H1 (cell line): ENCODE measurements around the gene COLEC12. TPM values are rescaled to one million over a fixed set of nuclear protein-coding genes. Genes with fewer than 3 reads are reported as not detected.

Experiments
- CHD1 ChIP-seq: IDR thresholded peaks from 2 replicates; pipeline ENCODE4 v1.6.1; 2012; ENCODE audit warnings: low read depth, low read length, improper control_type of control experiment
- GABPA ChIP-seq: IDR thresholded peaks from 2 replicates; pipeline ENCODE4 v1.6.1; 2011; ENCODE audit warnings: mild to moderate bottlenecking, low read length, moderate library complexity, borderline replicate concordance; ENCODE audit not compliant: insufficient read depth
- GTF2F1 ChIP-seq: IDR thresholded peaks from 2 replicates; pipeline ENCODE4 v1.6.1; 2012; ENCODE audit warnings: low read depth, low read length, improper control_type of control experiment, borderline replicate concordance
- NANOG ChIP-seq: IDR thresholded peaks from 2 replicates; pipeline ENCODE4 v1.6.1; 2011; ENCODE audit warnings: low read length, low read depth, mild to moderate bottlenecking, inconsistent platforms; ENCODE audit not compliant: insufficient read depth, poor library complexity, severe bottlenecking
- NRF1 ChIP-seq: IDR thresholded peaks from 2 replicates; pipeline ENCODE4 v1.6.1; 2011; ENCODE audit warnings: mild to moderate bottlenecking, low read depth, low read length, improper control_type of control experiment
- PHF8 ChIP-seq: fragments of 200-600 bp; sonication (generic); conservative IDR thresholded peaks from 2 replicates; pipeline ENCODE4 v1.7.1; 2012; ENCODE audit warnings: low read depth, mild to moderate bottlenecking, inconsistent platforms, low read length, moderate library complexity
- RBBP5 ChIP-seq: IDR thresholded peaks from 2 replicates; pipeline ENCODE4 v1.7.1; 2012; ENCODE audit warnings: low read depth, mild to moderate bottlenecking, inconsistent platforms, low read length, moderate library complexity, borderline replicate concordance
- TEAD4 ChIP-seq: IDR thresholded peaks from 2 replicates; pipeline ENCODE4 v1.6.1; 2012; ENCODE audit warnings: low read depth, low read length, inconsistent platforms, mixed read lengths
- ZNF274 ChIP-seq: IDR thresholded peaks from 2 replicates; pipeline ENCODE4 v1.7.0; 2012; ENCODE audit warnings: low read length, borderline replicate concordance; ENCODE audit errors: extremely low read depth
- polyA plus RNA-seq, 7 experiments: library from polyadenylated mRNA; depleted of rRNA in 3 of 7; stranded (reverse) in 5 of 7; unstranded in 2 of 7; fragments of >200 nt in 5 of 7; fragments of 200-250 nt in 2 of 7; gene quantifications; 1 replicate in 5 of 7; 2 replicates in 1 of 7; 4 replicates in 1 of 7; pipeline versions ENCODE4 v1.2.1 to v1.2.3, GENCODE V29; 2011 to 2013; ENCODE audit warnings: missing spikeins in 2 of 7, mixed read lengths in 2 of 7
- total RNA-seq: library from RNA; stranded (reverse); fragmentation: NEBNext Ultra II Directional; extraction: Animal tissue kit (Norgen Biotek cat#: 25700); gene quantifications from 2 replicates; pipeline ENCODE4 v1.2.1, GENCODE V29; 2021
- TF ChIP-seq, protein P1 (sequence below): fragments of 300-600 bp; sonication (generic); IDR thresholded peaks from 2 replicates; pipeline ENCODE4 v1.7.1; 2012; ENCODE audit warnings: low read length, moderate library complexity, mild to moderate bottlenecking, inconsistent platforms; ENCODE audit not compliant: insufficient replicate concordance

Gene COLEC12
- total and polyA plus RNA-seq, 2 of the 8 experiments (the other 6 are each of a cell fraction or from before 2014, with no cell fraction given), result 0.44 to 2.3 TPM

DNA sequence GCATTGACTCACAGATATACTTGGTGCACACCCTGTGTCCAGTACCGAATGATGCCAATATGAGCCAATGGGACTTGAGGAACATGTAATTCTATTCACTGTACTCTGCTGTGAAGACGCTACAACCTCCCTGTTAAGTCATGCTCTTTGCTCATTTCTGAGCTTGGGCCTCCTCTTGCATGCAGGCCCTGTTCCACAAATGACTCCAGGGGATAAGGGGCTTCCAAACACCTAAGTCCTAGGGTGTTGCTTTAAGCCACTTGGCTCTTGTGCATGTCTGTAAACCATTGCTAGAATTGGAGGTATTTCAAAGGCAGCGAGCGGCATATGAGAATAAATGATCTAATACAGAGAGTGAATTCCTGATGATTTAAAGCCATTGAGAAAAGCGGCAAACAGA lies 126.7 kb downstream of the COLEC12 start (continued):
- TF ChIP-seq, protein P1, sequence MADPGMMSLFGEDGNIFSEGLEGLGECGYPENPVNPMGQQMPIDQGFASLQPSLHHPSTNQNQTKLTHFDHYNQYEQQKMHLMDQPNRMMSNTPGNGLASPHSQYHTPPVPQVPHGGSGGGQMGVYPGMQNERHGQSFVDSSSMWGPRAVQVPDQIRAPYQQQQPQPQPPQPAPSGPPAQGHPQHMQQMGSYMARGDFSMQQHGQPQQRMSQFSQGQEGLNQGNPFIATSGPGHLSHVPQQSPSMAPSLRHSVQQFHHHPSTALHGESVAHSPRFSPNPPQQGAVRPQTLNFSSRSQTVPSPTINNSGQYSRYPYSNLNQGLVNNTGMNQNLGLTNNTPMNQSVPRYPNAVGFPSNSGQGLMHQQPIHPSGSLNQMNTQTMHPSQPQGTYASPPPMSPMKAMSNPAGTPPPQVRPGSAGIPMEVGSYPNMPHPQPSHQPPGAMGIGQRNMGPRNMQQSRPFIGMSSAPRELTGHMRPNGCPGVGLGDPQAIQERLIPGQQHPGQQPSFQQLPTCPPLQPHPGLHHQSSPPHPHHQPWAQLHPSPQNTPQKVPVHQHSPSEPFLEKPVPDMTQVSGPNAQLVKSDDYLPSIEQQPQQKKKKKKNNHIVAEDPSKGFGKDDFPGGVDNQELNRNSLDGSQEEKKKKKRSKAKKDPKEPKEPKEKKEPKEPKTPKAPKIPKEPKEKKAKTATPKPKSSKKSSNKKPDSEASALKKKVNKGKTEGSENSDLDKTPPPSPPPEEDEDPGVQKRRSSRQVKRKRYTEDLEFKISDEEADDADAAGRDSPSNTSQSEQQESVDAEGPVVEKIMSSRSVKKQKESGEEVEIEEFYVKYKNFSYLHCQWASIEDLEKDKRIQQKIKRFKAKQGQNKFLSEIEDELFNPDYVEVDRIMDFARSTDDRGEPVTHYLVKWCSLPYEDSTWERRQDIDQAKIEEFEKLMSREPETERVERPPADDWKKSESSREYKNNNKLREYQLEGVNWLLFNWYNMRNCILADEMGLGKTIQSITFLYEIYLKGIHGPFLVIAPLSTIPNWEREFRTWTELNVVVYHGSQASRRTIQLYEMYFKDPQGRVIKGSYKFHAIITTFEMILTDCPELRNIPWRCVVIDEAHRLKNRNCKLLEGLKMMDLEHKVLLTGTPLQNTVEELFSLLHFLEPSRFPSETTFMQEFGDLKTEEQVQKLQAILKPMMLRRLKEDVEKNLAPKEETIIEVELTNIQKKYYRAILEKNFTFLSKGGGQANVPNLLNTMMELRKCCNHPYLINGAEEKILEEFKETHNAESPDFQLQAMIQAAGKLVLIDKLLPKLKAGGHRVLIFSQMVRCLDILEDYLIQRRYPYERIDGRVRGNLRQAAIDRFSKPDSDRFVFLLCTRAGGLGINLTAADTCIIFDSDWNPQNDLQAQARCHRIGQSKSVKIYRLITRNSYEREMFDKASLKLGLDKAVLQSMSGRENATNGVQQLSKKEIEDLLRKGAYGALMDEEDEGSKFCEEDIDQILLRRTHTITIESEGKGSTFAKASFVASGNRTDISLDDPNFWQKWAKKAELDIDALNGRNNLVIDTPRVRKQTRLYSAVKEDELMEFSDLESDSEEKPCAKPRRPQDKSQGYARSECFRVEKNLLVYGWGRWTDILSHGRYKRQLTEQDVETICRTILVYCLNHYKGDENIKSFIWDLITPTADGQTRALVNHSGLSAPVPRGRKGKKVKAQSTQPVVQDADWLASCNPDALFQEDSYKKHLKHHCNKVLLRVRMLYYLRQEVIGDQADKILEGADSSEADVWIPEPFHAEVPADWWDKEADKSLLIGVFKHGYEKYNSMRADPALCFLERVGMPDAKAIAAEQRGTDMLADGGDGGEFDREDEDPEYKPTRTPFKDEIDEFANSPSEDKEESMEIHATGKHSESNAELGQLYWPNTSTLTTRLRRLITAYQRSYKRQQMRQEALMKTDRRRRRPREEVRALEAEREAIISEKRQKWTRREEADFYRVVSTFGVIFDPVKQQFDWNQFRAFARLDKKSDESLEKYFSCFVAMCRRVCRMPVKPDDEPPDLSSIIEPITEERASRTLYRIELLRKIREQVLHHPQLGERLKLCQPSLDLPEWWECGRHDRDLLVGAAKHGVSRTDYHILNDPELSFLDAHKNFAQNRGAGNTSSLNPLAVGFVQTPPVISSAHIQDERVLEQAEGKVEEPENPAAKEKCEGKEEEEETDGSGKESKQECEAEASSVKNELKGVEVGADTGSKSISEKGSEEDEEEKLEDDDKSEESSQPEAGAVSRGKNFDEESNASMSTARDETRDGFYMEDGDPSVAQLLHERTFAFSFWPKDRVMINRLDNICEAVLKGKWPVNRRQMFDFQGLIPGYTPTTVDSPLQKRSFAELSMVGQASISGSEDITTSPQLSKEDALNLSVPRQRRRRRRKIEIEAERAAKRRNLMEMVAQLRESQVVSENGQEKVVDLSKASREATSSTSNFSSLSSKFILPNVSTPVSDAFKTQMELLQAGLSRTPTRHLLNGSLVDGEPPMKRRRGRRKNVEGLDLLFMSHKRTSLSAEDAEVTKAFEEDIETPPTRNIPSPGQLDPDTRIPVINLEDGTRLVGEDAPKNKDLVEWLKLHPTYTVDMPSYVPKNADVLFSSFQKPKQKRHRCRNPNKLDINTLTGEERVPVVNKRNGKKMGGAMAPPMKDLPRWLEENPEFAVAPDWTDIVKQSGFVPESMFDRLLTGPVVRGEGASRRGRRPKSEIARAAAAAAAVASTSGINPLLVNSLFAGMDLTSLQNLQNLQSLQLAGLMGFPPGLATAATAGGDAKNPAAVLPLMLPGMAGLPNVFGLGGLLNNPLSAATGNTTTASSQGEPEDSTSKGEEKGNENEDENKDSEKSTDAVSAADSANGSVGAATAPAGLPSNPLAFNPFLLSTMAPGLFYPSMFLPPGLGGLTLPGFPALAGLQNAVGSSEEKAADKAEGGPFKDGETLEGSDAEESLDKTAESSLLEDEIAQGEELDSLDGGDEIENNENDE, result no peak
- TF ChIP-seq GTF2F1, result no peak
- TF ChIP-seq NANOG, result no peak
- TF ChIP-seq TEAD4, result no peak
- TF ChIP-seq CHD1, result no peak
- no peak for TF ChIP-seq RBBP5
- TF ChIP-seq GABPA, result no peak
- TF ChIP-seq PHF8, result no peak
- no peak for TF ChIP-seq ZNF274
- TF ChIP-seq NRF1, result no peak
